Measurements from ENCODE around the gene HBS1L.

GRCh38 chr6:134937426-134937825 is 117.2 kb downstream of the HBS1L start:
- TF ChIP-seq MYBL2 (CRISPR knock-in tag; IDR thresholded peaks at IDR 0.05), result no peak
- no peak for TF ChIP-seq CTCF (IDR thresholded peaks at IDR 0.05)

Measured in WTC11 (cell line).